Measurements from ENCODE around the gene CHST11.

Gene CHST11

GRCh38 chr12:104721039-104721405 lies 264.3 kb downstream of the CHST11 start:
- no peak for DNase-seq (ENCODE audit: low spot score)

- no peak for DNase-seq (ENCODE audit: low spot score)
Measured at GRCh38 chr12:104721936-104722335, 265.2 kb downstream of the CHST11 start.

- no peak for DNase-seq (ENCODE audit: low spot score)
Measured at GRCh38 chr12:104722601-104723534, 266.1 kb downstream of the CHST11 start.

GRCh38 chr12:104723895-104724294 lies 267.1 kb downstream of the CHST11 start:
- no peak for DNase-seq (ENCODE audit: low spot score)

GRCh38 chr12:104724992-104725585 lies 268.3 kb downstream of the CHST11 start:
- no peak for DNase-seq (ENCODE audit: low spot score)

GRCh38 chr12:104725610-104726009 lies 268.9 kb downstream of the CHST11 start:
- DNase-seq (ENCODE audit: low spot score), result no peak

GRCh38 chr12:104727726-104728465 lies 271.1 kb downstream of the CHST11 start:
- no peak for DNase-seq (ENCODE audit: low spot score)

- DNase-seq (ENCODE audit: low spot score), result no peak
Measured at GRCh38 chr12:104729091-104729490, 272.3 kb downstream of the CHST11 start.

GRCh38 chr12:104729610-104730446 lies 273.1 kb downstream of the CHST11 start:
- no peak for DNase-seq (ENCODE audit: low spot score)

GRCh38 chr12:104730763-104731162 lies 274.0 kb downstream of the CHST11 start:
- DNase-seq (ENCODE audit: low spot score), result no peak

GRCh38 chr12:104733717-104734175 lies 277.0 kb downstream of the CHST11 start:
- no peak for DNase-seq (ENCODE audit: low spot score)

GRCh38 chr12:104734541-104735095 lies 277.9 kb downstream of the CHST11 start:
- no peak for DNase-seq (ENCODE audit: low spot score)

- DNase-seq (ENCODE audit: low spot score), result no peak
Measured at GRCh38 chr12:104735801-104736200, 279.1 kb downstream of the CHST11 start.

- no peak for DNase-seq (ENCODE audit: low spot score)
Measured at GRCh38 chr12:104736307-104736706, 279.6 kb downstream of the CHST11 start.

- no peak for DNase-seq (ENCODE audit: low spot score)
Measured at GRCh38 chr12:104737113-104737512, 280.4 kb downstream of the CHST11 start.

- no peak for DNase-seq (ENCODE audit: low spot score)
Measured at GRCh38 chr12:104737791-104738301, 281.1 kb downstream of the CHST11 start.

- DNase-seq (ENCODE audit: low spot score), result no peak
Measured at GRCh38 chr12:104738331-104738730, 281.6 kb downstream of the CHST11 start.

- DNase-seq (ENCODE audit: low spot score), result no peak
Measured at GRCh38 chr12:104738776-104739642, 282.3 kb downstream of the CHST11 start.

- DNase-seq (ENCODE audit: low spot score), result peak; percentile 92
Measured at GRCh38 chr12:104740668-104741067, 283.9 kb downstream of the CHST11 start.

- peak; percentile 56 for DNase-seq (ENCODE audit: low spot score)
Measured at GRCh38 chr12:104741077-104741476, 284.3 kb downstream of the CHST11 start.

Measured in pons (tissue), 1 donor.